Fibroblast of villous mesenchyme (primary cell): Measurements from ENCODE around the gene CTCF. TPM values are rescaled to one million over a fixed set of nuclear protein-coding genes. Genes with fewer than 3 reads are reported as not detected.

Experiments
- DNase-seq: peaks from one replicate; pipeline ENCODE4 v3.0.0-alpha.2; 2010; ENCODE audit warnings: low read depth
- H3K4me3 ChIP-seq: 2 replicates; pipeline ENCODE4 v1.5.1; 2011; ENCODE audit warnings: low read depth, mild to moderate bottlenecking, low read length
- CTCF ChIP-seq: IDR thresholded peaks from 2 replicates; pipeline ENCODE4 v1.5.1; 2012; ENCODE audit warnings: low read depth, mild to moderate bottlenecking, low read length; ENCODE audit not compliant: insufficient read depth
- total RNA-seq: library from RNA; depleted of rRNA; stranded (reverse); fragments of >200 nt; gene quantifications from 2 replicates; pipeline ENCODE4 v1.2.3, GENCODE V29; 2012

The CTCF gene
- total RNA-seq, 1 donor = 33.7 TPM

- H3K4me3 ChIP-seq = no peak overlapping the region
- no peak for DNase-seq
- no peak for TF ChIP-seq CTCF
These were observed 74.4 kb downstream of the CTCF start for GRCh38 chr16:67636713-67637112.

DNA sequence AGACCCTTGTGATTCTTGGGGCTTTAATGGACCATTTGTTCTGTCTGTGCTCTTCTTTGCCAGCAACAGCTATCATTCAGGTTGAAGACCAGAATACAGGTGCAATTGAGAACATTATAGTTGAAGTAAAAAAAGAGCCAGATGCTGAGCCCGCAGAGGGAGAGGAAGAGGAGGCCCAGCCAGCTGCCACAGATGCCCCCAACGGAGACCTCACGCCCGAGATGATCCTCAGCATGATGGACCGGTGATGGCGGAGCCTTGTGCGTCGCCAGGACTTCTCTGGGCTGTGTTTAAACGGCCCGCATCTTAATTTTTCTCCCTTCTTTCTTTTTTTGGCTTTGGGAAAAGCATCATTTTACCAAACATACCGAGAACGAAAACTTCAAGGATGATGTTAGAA lies 75.3 kb downstream of the CTCF start:
- DNase-seq = no peak
- no peak overlapping the region for H3K4me3 ChIP-seq
- TF ChIP-seq CTCF = no peak

DNA sequence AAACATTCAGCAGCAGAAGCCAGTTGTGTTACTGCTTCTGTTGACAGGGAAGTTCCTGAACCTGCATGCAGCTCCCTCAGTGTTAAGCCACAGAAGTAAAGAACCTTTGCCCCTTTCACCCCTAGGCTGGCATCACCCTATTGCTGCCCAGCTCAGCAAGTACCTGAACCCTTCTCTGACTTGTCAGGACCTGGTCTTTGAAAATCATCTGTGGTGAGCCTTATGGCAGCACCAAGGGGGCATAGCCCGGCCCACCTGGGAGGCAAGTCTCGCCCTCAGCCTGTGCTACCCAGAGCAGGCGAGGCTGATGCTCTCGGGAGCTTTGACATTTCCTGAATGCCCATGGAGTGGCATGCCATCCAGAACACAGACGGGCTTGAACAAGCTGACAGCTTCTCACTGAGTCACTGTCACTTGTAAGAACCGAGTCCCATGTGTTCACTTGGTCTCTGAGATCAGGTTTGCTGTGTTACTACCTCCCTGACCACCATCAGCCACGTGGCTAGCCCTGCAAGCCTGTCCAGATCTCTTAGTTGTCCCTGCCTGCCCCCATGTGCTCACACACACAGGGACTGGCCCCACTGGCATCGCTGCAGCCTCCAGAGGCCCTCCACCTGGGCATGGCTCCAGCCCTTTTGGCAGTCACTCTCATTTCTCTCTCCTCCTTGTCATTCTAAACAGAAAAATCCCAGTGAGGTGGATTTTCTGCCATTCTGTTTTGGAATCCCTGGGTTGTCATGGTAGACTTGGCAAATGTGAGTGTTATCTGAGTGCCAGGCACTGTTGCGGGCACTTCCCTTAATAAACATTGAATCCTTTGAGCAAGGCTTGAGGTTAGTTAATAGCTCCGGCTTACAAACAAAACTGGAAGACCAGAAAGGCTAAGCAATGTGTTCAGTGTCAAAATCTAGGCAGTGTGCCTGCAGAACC lies 79.7 kb downstream of the CTCF start:
- no peak overlapping the region for H3K4me3 ChIP-seq
- peak; percentile 48 for DNase-seq
- no peak for TF ChIP-seq CTCF

- TF ChIP-seq CTCF = no peak
- H3K4me3 ChIP-seq = no peak overlapping the region
- DNase-seq = no peak
These were observed 81.7 kb downstream of the CTCF start for GRCh38 chr16:67644038-67644437.

DNA sequence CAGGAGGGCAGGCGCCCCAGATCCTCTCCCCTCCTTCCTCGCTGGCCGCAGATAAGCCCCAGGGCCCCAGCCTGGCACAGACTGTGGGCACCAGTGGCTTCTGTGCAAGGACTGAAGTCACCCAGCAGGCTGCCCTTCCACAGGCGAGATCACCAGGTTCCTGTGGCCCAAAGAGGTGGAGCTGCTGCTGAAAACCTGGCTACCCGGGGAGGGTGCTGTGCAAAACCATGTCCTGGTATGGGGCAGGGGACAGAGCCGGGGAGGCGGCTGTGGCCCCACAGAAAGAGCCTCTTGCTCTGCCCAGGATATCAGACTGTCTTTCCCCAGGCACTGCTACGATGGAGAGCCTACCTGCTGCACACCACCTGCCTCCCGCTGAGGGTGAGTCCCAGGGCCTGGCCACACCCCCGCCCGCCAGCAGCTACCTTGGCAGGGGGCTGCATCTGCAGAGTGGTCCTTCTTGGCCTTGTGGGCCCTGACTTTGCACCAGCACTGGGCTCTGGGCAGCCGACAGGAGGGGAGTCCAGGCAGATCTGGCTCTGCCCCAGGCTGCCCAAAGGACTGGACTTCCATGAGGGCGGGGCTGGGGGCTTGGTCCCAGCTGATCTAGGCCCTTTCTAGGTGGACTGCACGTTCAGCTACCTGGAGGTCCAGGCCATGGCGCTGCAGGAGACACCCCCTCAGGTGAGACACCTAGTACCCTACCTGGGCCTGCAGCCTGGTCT lies 83.2 kb downstream of the CTCF start:
- no peak for DNase-seq
- no peak overlapping the region for H3K4me3 ChIP-seq
- TF ChIP-seq CTCF = no peak

GRCh38 chr16:67647111-67647651 lies 84.9 kb downstream of the CTCF start:
- TF ChIP-seq CTCF = no peak
- H3K4me3 ChIP-seq = no peak overlapping the region
- DNase-seq = no peak
